ENCODE data around the gene NPLOC4.
"Not testable (repeated sequence)": the region's sequence is repeated elsewhere in the genome, so short reads cannot be mapped to it uniquely, and the experiment has no call there.

Gene NPLOC4

DNA sequence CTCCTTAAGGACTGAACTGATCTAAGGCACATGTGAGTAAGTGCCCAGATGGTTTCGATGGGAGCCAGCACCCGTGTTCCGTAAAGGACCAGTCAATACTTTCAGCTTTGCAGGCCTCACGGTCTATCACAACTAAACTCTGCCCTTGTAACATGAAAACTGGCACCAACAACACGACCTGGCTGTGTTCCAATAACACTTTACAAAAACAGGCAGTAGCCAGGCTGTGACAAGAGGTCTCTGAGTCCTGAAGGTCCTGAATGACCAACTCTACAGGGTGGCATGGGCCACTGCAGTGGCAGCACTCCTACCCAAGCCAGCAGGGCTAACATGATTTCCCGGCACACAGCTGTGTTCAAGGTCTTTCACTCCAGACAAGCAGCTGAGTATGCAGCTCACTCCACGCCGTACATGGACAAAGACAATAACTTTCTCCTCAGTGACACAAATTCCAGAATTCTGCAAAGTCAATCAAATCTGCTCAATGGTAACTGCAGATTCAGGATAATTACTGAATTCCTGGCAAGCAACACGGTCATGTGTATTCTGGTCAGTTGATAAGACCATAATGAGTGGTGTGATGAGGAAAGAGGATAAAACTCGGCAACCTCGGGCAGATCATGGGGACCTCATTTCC lies 15.3 kb downstream of the NPLOC4 start:
- DNase-seq: no peak

DNA sequence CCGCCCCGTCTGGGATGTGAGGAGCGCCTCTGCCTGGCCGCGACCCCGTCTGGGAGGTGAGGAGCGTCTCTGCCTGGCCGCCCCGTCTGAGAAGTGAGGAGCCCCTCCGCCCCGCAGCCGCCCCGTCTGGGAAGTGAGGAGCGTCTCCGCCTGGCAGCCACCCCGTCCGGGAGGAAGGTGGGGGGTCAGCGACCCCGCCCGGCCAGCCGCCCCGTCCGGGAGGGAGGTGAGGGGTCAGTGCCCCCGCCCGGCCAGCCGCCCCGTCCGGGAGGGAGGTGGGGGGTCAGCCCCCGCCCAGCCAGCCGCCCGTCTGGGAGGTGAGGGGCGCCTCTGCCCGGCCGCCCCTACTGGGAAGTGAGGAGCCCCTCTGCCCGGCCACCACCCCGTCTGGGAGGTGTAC lies 18.6 kb downstream of the NPLOC4 start:
- not testable (repeated sequence) for DNase-seq

DNA sequence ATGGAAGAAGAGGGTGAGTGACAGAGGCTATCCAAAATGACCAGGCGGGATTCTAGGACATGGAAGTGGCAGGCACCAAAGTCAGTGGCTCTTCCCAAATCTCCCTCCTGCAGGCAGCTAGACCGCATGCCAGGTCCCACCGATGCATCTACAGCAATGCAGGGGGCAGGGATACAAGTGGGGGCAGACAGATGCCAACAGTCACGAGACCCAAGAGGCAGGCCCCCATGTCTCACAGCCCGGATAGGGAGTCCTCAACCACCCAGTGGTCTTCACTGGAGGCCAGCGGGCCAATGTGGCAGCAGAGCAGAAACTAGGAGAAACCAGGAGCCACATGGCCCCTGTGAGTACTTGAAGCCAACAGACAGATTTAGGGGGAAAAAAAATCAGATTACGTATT lies 20.0 kb downstream of the NPLOC4 start:
- no peak for DNase-seq

DNA sequence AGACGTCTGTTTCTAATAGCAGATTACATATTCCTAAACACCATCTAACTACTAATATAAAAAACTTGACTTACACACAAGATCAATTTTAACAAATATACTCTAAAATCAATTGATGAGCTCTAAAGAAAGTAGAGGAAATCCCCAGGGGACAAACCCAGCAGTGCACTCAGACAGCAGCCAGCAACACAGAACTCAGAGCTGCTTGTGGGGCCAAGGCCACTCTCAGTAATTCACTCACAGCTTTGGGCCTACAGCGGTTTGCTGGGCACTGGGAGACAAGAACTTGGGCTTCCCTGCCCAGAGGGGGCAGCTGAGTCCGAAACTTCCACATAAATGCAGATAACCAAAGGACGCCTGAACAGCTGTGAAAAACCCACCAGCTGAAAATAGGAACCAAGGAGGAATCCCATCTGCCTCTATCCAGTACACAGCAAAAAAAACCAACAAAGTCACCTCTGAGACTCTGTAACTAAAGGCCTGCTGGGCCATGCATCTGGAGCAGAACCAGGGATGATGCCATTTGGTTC lies 21.4 kb downstream of the NPLOC4 start:
- DNase-seq: no peak

DNA sequence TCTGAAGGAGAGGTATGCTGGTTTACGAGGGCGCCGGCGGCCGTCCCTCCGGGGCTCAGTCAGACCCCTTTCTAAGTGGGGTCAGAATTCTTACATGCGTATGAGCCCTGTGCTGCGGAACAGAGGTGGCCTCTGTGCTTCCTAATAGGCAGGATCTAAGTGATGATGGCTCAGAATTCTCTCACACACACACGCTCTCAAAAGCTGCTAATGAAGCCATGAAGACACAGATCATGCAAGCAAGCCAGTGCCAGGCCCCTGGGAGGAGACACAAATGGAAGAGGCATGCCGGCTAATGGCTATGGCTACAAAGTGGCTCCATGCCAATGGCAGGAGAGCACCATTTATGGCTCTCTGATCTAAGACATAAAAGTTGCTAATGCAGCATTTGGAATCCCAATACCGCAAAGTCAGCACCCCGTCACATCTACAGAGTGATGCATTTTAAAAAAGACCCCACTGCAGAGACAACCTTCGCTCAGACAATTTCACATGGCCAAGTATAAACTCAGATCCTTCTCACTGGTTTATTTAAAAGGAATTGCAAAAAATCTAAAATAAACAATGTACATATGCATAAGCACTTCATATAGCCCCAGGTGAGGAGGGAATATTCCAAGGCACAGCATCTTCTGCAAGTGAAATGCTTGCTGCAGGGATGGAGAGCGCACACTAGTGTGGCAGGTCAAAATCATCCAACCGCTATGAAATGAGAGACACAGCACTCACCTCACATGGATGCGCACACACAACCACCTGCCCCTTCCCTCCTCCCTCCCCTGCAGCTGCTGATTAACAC lies 24.5 kb downstream of the NPLOC4 start:
- no peak for DNase-seq

DNA sequence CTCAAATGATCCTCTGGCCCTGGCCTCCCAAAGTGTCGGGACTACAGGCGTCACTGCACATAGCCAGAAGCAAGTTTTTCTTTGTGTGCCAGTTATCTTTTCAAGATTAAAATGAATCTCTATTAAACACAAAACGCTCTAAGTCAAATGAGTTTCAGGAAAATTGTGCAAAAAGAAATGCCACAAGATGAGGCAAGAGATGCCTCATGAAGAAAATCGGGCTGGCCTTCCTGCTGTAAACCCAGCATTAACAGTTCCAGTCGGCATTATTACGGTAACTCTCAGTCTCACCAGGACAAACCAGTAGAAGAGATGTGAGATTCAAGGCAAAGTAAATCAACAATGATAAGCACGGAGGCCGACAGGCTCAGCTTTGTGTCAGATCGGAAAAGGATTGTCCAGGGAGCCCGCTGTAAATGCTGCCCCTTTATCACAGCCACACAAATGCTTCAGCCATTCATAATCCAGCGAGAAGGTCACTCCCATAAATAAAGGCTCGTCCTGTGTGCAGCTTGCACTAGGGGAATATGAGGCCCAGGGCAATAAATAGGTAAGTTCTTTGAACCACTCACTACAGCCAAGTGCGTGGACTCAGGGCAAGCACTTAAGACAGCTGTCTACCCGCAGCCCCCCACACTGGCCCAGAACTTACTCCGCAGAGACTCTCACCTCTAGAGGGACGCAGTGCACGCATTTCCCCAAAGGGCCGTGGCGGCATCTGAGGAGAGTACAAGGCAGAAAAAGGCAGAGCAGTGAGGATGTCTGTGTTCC lies 27.2 kb downstream of the NPLOC4 start:
- peak; percentile 66 for DNase-seq

DNA sequence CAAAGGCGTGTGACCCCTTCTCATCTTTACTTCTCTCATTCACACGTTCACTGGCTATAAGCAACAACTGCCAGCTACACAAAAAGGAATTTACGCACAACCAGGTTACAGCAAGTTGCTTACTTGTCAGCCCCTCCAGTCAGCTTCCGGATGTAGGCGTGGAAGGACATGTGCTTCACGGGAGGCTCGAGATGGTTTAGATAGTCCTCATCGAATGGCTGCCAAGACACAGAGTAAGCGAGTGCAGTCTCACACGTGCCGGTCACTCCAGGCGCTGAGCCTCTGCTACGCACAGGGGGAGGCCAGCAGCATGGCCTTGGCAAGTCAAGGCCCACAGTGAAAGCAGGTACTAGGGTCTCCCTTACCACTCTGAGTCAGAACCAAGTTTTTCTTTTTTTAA lies 28.3 kb downstream of the NPLOC4 start:
- no peak for DNase-seq

DNA sequence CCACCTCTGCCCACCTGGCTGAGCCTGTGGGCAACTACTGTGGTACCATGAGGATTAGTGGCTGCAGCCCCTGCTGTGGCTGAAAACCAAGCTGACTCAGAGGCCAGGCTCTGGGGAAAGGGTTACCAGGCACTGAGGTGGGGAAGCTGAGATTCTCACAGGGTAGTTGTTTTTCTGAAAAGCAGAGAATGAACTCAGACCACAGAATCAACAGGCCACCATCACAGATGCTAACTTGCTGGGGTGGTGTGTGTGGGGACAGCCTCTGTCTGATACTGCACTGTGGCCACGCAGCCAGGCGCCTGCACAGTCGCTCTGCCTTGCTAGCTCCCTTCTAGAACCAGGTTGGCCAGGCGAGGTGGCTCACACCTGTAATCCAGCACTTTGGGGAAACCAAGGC lies 28.8 kb downstream of the NPLOC4 start:
- no peak for DNase-seq

DNA sequence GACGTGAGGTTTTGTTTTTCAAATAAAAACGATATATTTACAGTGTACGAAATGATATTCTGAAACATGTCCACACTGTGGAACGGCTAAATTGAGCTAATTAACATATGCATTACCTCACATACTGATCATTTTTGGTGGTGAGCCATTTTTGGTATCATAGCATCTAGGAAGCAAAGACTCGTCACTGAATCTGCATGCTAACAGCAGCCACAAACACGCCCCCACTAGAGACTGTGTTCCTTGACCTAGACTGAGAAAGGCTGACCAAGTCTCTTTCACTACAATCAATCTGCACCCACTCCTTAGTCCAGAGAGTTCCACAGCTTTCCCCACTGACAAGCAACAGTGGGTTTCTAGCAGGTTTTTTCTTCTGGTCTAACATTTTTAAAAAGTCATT lies 29.5 kb downstream of the NPLOC4 start:
- no peak for DNase-seq

DNA sequence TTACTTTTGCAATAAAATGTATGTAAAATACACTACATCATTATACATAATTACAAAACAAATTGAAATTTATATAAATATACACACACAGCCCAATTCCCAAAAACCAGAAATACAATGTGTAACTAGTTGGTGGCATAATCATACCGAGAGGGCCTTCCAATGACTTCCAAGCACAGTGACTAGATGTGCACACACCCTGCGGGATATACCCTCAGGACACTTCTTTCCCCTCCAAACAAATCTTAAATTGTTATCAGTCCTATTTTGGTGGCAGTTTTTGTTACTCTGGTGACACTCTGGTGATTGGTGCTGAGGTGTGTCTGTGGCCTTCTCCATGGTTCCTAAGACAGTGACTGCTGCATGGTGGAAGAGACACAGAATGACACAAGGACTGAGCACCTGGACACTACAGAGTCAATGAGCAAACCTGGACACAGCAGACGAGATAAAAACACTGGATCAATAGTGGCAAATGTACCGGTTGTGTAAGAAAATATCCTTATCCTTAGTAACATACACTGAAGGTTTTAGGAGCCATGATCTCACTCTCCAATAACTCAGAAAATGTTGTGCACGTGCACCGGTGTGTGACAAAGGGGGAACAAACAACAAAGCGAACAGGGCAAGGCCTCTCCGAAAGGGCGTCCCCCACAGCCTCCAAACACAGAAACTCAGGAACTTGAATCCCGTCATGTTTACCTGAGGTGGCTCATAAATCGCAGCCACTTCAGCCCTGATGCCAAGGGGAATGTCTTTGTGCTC lies 32.9 kb downstream of the NPLOC4 start:
- no peak for DNase-seq

DNA sequence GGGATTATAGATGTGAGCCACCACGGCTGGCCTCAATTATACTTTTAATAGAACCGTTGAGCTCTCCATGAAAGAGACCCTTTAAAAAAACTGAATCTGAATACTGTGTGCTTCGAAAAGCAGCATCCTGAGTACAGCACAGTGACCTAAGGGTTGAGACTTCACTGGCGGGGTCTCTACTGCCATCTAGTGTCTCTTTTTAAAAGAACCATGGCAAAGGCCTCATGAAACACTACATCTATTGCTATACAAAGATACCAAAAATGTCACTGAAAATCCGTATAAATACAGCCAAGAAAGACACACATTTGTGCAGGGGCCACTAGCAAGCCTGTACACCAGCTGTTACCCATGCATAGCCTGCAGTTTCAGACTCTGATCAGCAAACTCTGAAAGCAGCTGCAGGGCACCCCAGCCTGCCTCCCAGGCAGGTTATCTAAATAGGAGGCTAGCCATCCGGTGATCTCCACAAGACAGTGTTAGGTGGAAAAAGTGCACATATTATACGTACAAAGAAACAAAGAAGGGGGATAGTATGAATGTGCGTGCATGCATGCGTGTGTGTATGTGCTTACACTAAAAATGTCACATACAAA lies 35.3 kb downstream of the NPLOC4 start:
- peak; percentile 32 for DNase-seq

DNA sequence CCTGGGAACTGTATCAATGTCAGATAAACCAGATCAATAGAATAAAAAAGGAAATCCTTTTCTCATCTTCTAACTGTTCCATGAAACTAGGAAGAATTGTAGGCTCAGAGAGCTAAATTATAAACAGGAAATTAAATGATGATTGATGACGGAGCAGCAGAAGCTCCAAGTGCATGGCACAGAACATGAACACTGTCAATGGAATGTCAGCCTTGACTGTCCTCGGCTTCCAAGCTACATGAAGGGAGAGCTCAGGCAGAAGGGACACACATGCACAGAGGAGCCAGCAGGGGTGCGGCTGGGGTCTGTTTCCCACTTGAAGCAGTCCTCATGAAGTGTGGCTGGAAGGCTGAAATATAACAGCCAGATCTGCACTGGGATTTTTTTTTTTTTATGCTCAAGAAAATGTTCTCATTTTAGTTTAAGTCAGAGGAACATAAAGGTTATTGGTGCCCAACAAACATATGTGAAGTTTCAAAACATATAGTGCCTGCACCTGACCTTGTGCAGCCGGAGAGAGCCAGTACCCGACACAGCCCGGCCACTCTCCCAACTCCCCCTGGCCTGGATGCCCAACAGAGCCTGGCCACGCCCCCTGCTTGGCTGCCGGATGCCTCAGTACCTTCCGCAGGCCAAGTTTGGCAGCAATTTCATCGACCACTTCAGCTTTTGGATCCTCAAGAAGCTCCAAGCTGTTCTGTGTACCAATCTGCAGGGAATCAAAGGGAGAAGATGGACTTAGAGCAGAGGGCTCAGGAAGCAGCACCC lies 37.0 kb downstream of the NPLOC4 start:
- DNase-seq: no peak

DNA sequence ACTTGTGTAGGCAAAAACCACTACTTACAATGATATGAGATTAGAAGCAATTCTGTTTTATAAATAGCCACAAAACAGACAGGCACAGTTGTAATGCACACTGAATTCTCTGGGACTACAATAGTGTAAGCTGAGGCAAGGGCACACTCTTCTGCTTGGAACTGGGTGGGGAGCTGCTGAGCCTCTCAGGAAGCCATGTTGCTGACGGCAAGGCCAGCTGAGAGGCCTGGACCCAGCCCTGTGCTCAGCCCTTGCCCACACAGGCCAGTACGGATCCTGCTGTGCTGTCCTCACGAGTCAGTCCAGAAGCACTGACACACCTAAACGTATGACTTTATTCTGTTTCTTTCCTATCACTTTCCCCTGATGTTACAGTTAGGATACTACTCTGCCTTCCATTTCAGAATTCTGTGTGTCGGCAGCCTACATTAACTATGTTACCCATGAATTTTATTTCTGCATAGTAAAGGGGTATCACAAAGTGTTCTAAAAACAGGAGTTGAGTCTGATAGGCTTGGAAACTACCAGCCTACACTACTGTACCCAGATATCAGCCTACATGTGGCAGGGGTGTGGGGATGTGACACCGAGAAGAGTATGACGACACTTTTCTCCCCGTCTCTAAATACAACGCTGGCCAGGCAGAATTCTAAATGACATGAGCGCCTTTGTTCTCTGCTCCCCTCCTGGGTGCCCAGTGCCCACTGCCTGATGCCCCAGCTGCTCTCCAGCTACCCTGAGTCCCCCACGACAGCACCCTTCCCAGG lies 43.6 kb downstream of the NPLOC4 start:
- DNase-seq: no peak

DNA sequence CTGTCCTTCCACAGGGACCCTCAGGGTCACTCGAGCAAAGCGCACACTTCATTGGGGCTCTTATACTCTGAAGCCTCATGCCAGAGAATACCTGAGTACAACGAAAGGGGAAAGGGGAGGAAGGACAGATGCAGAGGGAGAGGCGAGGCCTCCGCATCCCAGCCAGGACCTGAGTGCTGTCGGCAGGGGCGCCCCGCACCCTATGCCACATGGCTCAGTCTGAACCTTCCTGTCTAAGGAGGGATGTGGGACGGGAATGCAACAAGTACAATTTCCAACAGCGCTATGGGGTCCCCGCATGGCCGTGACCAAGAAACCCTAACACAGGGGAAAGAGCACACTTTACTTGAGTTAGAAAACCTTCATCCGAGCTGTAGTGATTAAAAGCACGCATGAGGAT lies 44.9 kb downstream of the NPLOC4 start:
- DNase-seq: no peak

DNA sequence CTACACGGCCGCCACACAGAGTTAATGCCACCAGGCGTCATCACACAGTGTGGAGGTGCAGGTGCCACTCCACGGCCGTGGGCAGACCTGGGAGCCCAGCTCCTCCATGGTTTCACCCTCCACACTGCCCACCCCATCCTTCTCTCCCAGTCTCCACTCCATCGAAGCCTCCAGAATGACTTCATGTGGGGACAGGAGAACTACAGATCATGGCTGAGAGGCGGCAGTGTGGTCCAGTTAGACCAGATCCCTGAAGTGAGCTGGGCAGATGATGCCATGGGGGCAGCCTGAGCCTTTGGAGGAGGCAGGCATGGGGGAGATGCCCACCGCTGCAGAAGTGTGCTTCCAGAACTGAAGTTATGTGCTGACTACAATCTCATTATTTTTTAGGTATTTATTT lies 46.8 kb downstream of the NPLOC4 start:
- no peak for DNase-seq

DNA sequence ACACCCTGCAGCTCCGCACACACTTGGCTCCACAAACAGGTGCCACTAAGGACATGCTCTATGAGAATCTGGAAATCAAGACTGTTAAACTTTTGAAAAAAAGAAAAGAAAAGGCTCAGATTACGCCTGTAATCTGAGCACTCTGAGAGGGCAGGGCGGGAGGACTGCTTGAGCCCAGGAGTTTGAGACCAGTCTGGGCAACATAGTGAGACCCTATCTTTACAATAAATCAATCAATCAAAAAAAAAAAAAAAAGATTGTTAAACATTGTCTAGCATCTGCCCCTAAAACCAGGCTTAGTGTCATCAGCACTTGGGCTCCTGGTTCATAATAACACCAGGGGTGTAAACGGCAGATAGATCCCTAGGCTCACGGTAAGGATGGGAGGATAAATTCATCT lies 47.3 kb downstream of the NPLOC4 start:
- no peak for DNase-seq

DNA sequence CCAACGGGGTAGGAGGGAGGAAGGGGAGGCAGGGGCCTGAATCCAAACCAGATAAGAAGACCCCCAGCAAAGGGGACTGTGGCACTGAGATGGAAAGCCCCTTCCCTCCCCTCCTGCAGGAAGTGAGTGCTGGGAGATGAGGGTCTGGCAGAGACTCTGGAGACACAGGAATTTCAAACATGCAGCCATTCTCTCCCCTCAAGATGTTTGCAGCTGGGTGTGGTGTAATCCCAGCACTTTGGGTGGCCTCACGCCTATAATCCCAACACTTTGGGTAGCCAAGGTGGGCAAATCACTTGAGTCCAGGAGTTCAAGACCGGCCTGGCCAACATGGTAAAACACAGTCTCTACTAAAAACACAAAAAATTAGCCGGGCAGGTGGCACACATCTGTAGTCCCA lies 50.8 kb downstream of the NPLOC4 start:
- no peak for DNase-seq

DNA sequence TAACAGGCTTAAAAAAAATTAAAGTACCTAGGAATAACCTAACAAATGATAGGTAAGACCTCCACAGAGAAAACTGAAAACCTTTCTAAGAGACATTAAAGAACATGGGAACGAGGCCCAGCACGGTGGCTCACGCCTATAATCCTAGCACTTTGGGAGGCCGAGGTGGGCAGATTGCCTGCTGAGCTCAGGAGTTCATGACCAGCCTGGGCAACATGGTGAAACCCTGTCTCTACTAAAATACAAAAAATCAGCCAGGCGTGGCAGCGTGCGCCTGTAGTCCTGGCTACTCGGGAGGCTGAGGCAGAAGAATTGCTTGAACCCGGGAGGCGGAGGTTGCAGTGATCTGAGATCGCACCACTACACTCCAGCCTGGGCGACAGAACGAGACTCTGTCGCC lies 52.1 kb downstream of the NPLOC4 start:
- DNase-seq: not testable (repeated sequence)

DNA sequence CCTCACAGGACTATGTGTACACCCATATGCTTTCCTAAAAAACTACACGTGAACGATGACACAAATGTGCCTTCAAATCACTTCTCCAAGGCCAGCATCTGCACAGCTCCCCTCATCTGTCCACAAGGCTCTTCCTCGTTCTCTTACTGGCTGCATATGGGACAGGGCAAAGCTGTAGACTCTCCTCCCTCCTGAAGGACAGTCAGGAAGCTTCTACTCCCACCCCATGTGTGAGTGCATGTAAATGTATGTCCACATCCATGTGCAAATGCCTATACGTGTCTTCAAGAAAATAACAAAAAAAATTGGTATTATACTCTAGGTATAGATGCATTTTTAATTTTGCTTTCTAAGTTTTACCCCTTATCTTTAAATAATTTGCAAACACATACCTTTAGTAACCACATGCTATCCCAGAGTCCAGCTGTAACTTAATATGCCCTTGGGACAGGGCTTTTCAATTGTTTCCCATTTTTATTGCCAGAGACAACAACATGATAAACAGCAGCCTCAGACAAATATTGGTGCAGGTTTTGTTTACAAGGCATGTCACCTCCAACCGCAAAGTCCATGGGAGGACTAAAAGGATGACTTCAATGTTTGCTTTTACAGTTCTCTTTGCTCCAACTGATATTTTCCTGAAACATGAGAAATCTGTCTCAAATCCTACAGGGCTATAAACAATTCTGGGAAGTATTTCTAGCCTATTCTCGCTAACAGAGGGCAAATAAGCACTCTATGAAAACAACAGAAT lies 53.1 kb downstream of the NPLOC4 start:
- DNase-seq: no peak

DNA sequence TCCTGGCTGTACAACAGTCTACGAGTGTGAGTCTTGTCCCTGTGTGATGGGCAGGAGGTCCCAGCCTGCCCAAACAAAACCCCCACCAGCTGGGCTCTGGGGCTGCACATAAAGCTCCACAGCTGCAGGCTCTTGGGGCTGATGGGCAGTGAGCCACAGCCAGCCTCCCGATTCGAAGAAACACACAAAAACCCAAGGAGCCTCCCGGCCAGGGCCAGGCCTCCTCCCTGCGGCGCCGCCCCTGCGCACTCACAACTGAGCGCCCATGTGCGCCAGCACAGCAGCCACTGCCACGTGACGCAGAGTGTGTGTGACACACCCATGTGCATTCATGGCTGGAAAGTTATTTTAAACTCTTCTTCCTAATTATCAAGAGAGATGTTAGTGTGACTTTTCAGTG lies 54.2 kb downstream of the NPLOC4 start:
- DNase-seq: no peak
